Inflammatory macrophage (primary cell): ENCODE measurements around the gene CCKAR.

ENCODE experiments used
- DNase-seq, 2 donors: peaks; one replicate each; pipeline ENCODE4 v3.0.0-alpha.2; 2020 to 2022

The CCKAR gene

GRCh38 chr4:26458157-26458561 lies 32.1 kb downstream of the CCKAR start:
- peak in 1 of 2 donors; percentile 4 for DNase-seq

GRCh38 chr4:26457412-26457811 lies 32.9 kb downstream of the CCKAR start:
- no peak for DNase-seq

GRCh38 chr4:26455571-26455970 lies 34.7 kb downstream of the CCKAR start:
- DNase-seq, result no peak

GRCh38 chr4:26454961-26455360 lies 35.3 kb downstream of the CCKAR start:
- no peak for DNase-seq

- DNase-seq, result no peak
These were observed 37.4 kb downstream of the CCKAR start for GRCh38 chr4:26452565-26453531.

GRCh38 chr4:26451597-26451996 lies 38.7 kb downstream of the CCKAR start:
- no peak for DNase-seq

- no peak for DNase-seq
These were observed 39.9 kb downstream of the CCKAR start for GRCh38 chr4:26450418-26450817.

- DNase-seq, result no peak
These were observed 42.9 kb downstream of the CCKAR start for GRCh38 chr4:26447378-26447777.

- no peak for DNase-seq
These were observed 48.5 kb downstream of the CCKAR start for GRCh38 chr4:26441771-26442170.

- DNase-seq, result no peak
These were observed 49.2 kb downstream of the CCKAR start for GRCh38 chr4:26441102-26441501.

GRCh38 chr4:26434030-26434639 lies 56.1 kb downstream of the CCKAR start:
- peak in 1 of 2 donors; percentile 2 for DNase-seq

- DNase-seq, result no peak
These were observed 56.7 kb downstream of the CCKAR start for GRCh38 chr4:26433556-26433955.

- no peak for DNase-seq
These were observed 57.9 kb downstream of the CCKAR start for GRCh38 chr4:26432419-26432818.

- DNase-seq, result no peak
These were observed 58.7 kb downstream of the CCKAR start for GRCh38 chr4:26431461-26432180.
